Bronchial smooth muscle cell (primary cell): ENCODE results near the gene PIGV. TPM values are rescaled to one million over a fixed set of nuclear protein-coding genes. Genes with fewer than 3 reads are reported as not detected.

Source experiments
- total RNA-seq: library from RNA; depleted of rRNA; stranded (reverse); fragments of >200 nt; gene quantifications from 2 replicates; pipeline ENCODE4 v1.2.1, GENCODE V29; 2014

PIGV gene
- total RNA-seq, result 12.2 and 14.7 TPM in 2 replicates

GRCh38 chr1:26787706-26788514 is at the start of gene PIGV:
Gene PIGV (plus strand): TSS chr1:26787950. CDS start chr1:26790816, 2,866 bp downstream.

GRCh38 chr1:26826261-26827105 is 38.7 kb downstream of the PIGV start, which contains the start of gene ZDHHC18:
Gene ZDHHC18 (plus strand): TSS chr1:26826688. CDS start chr1:26826805, 117 bp downstream.

Other genes starting within 250 kb of the PIGV start
- 8.7 and 11.9 TPM in 2 replicates for gene ARID1A, start 91.9 kb upstream of the PIGV start, total RNA-seq
- gene ZDHHC18, start 38.7 kb downstream of the PIGV start, total RNA-seq, result 2.8 and 5.1 TPM in 2 replicates
- 0.47 and 1.8 TPM in 2 replicates for gene SFN, start 75.2 kb downstream of the PIGV start, total RNA-seq
- gene GPN2, start 102.3 kb downstream of the PIGV start, total RNA-seq, result 9.8 and 10.8 TPM in 2 replicates
- gene GPATCH3, start 112.5 kb downstream of the PIGV start, total RNA-seq, result 10.6 and 14.1 TPM in 2 replicates
- not detected in 2 replicates for gene NR0B2, start 126.0 kb downstream of the PIGV start, total RNA-seq
- gene NUDC, start 133.8 kb downstream of the PIGV start, total RNA-seq, result 24.2 and 24.6 TPM in 2 replicates
- gene KDF1, start 172.5 kb downstream of the PIGV start, total RNA-seq, result under 0.01 and 0.09 TPM in 2 replicates
- 3.9 and 38.0 TPM in 2 replicates for gene TRNP1, start 205.7 kb downstream of the PIGV start, total RNA-seq
- gene TENT5B, start 224.9 kb downstream of the PIGV start, total RNA-seq, result 0.77 and 1.7 TPM in 2 replicates